WTC11 (cell line): Measurements from ENCODE around the gene TBRG4.

Source experiments
- ETV6 ChIP-seq: sonication (generic); formaldehyde crosslinking; IDR thresholded peaks from 2 replicates; pipeline ENCODE4 v1.8.1; 2022; ENCODE audit warnings: mild to moderate bottlenecking, missing genetic modification reagents
- KAT7 ChIP-seq: sonication (generic); formaldehyde crosslinking; IDR thresholded peaks from 2 replicates; pipeline ENCODE4 v1.8.1; 2023; ENCODE audit warnings: missing genetic modification reagents, mild to moderate bottlenecking, borderline replicate concordance
- NFE2L1 ChIP-seq: sonication (generic); formaldehyde crosslinking; IDR thresholded peaks from 2 replicates; pipeline ENCODE4 v1.8.1; 2023; ENCODE audit warnings: missing genetic modification reagents
- SP1 ChIP-seq: sonication (generic); formaldehyde crosslinking; conservative IDR thresholded peaks from 2 replicates; pipeline ENCODE4 v1.8.1; 2022; ENCODE audit warnings: missing genetic modification reagents

- TF ChIP-seq ETV6 (CRISPR knock-in tag), result no peak
- TF ChIP-seq KAT7 (CRISPR knock-in tag), result no peak
- TF ChIP-seq SP1, result no peak
- no peak for TF ChIP-seq NFE2L1 (CRISPR knock-in tag)
Measured at GRCh38 chr7:45158471-45158870, 47.0 kb upstream of the TBRG4 start.
